Ishikawa (cell line): Measurements from ENCODE around the gene FAM120AOS.

Source experiments
- CEBPB ChIP-seq: IDR thresholded peaks from 2 replicates; pipeline ENCODE4 v1.6.1; 2012
- EGR1 ChIP-seq: IDR thresholded peaks from 2 replicates; pipeline ENCODE4 v1.6.1; 2012
- EP300 ChIP-seq: IDR thresholded peaks from 2 replicates; pipeline ENCODE4 v1.6.1; 2012; ENCODE audit warnings: borderline replicate concordance
- FOXM1 ChIP-seq: IDR thresholded peaks from 2 replicates; pipeline ENCODE4 v1.6.1; 2012; ENCODE audit warnings: low read depth, borderline replicate concordance
- TAF1 ChIP-seq: IDR thresholded peaks from 2 replicates; pipeline ENCODE4 v1.6.1; 2012; ENCODE audit warnings: low read depth, mild to moderate bottlenecking
- TCF12 ChIP-seq: IDR thresholded peaks from 2 replicates; pipeline ENCODE4 v1.6.1; 2012; ENCODE audit warnings: low read depth
- TF ChIP-seq, protein P1 (sequence below): IDR thresholded peaks from 2 replicates; pipeline ENCODE4 v1.6.1; 2012
- TF ChIP-seq, protein P2 (sequence below): IDR thresholded peaks from 2 replicates; pipeline ENCODE4 v1.6.1; 2012; ENCODE audit warnings: low read depth, mild to moderate bottlenecking

DNA sequence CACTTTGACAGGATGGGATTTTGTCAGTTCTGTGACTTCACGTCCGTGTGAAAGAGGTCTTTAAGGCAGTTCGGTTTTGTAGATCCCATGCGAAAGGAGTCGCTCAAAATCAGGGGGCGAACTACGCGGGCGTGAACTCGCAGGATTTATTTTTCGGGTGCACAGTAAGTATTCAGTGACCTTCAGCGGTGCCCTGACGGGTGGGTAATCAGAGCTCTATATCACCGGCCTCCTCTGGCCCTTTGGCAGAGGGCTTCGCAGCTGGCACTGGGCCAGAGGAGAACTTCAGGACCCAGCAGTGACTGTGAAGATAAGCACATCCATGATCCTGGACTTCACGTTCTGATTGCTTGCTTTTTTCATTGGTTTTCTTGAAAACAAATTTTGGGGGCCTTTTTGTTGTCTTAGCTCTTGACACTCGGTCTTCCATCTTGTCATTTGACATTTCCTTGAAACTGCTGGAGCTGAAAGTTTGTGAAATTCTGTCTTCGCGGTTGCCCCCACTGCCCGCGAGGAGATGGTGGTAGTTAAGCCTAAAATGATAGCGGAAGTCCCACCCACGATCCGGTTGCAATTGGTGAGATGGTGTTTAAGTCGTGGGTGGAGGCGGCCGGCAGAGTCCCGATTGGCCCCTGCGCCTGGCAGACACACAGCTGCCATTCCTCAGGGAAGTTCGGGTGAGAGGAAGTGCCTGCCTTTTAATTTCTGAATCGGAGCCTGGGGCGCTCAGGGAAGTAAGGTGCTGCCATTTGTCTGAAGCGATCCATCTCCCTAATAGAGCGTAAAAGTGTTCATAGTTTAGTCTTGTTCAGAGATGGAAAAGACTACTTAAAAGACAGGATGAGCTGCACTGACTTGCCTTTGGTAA, at the start of gene FAM120AOS:
- TF ChIP-seq, protein P1, sequence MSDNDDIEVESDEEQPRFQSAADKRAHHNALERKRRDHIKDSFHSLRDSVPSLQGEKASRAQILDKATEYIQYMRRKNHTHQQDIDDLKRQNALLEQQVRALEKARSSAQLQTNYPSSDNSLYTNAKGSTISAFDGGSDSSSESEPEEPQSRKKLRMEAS = peak; percentile 41; the same call in 1 of the 2 replicates
- TF ChIP-seq TAF1 (peak; percentile 73), TCF12 (no peak), EP300 (no peak), CEBPB (no peak), FOXM1 (no peak), EGR1 (peak; percentile 90)
- TF ChIP-seq, protein P2, sequence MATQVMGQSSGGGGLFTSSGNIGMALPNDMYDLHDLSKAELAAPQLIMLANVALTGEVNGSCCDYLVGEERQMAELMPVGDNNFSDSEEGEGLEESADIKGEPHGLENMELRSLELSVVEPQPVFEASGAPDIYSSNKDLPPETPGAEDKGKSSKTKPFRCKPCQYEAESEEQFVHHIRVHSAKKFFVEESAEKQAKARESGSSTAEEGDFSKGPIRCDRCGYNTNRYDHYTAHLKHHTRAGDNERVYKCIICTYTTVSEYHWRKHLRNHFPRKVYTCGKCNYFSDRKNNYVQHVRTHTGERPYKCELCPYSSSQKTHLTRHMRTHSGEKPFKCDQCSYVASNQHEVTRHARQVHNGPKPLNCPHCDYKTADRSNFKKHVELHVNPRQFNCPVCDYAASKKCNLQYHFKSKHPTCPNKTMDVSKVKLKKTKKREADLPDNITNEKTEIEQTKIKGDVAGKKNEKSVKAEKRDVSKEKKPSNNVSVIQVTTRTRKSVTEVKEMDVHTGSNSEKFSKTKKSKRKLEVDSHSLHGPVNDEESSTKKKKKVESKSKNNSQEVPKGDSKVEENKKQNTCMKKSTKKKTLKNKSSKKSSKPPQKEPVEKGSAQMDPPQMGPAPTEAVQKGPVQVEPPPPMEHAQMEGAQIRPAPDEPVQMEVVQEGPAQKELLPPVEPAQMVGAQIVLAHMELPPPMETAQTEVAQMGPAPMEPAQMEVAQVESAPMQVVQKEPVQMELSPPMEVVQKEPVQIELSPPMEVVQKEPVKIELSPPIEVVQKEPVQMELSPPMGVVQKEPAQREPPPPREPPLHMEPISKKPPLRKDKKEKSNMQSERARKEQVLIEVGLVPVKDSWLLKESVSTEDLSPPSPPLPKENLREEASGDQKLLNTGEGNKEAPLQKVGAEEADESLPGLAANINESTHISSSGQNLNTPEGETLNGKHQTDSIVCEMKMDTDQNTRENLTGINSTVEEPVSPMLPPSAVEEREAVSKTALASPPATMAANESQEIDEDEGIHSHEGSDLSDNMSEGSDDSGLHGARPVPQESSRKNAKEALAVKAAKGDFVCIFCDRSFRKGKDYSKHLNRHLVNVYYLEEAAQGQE = no peak
